Right lobe of liver (tissue), 6 donors: Measurements from ENCODE around the gene NCK2. TPM values are rescaled to one million over a fixed set of nuclear protein-coding genes. Genes with fewer than 3 reads are reported as not detected.

ENCODE experiments used
- ATAC-seq, 4 donors: fragments of 200-7000 bp; cut with Tn5 transposase; one replicate each; pipeline ENCODE4 v1.9.1; 2020; ENCODE audit warnings: mild to moderate bottlenecking in 4 of 4, moderate library complexity in 4 of 4
- DNase-seq, 3 donors: peaks; one replicate each; pipeline ENCODE4 v3.0.0-alpha.2; 2020
- H3K27ac ChIP-seq, 3 donors: fragments of 200-600 bp; one replicate each; pipeline ENCODE4 v1.8.0; 2022
- H3K27me3 ChIP-seq, 2 donors: fragments of 200-600 bp; one replicate each; pipeline ENCODE4 v1.8.0; 2022
- H3K36me3 ChIP-seq, 4 donors: fragments of 200-600 bp; sonication (generic) in 1 of 4; one replicate each; pipeline versions ENCODE4 v1.5.1 to v1.8.0; 2017 to 2022; ENCODE audit warnings: control low read depth in 1 of 4
- H3K4me1 ChIP-seq, 4 donors: fragments of 200-600 bp; sonication (generic) in 1 of 4; one replicate each; pipeline versions ENCODE4 v1.5.1 to v1.8.0; 2017 to 2022; ENCODE audit warnings: control low read depth in 1 of 4
- H3K4me3 ChIP-seq, 3 donors: fragments of 200-600 bp; one replicate each; pipeline ENCODE4 v1.8.0; 2022
- H3K9me3 ChIP-seq, 4 donors: fragments of 200-600 bp; sonication (generic) in 1 of 4; one replicate each; pipeline versions ENCODE4 v1.5.1 to v1.8.0; 2017 to 2022; ENCODE audit warnings: control low read depth in 1 of 4
- CTCF ChIP-seq, 4 donors: fragments of 200-600 bp in 3 of 4; fragments of 450-650 bp in 1 of 4; IDR thresholded peaks; one replicate each; pipeline versions ENCODE4 v1.5.1 to v1.8.0; 2016 to 2022; ENCODE audit warnings: antibody characterized with exemption in 4 of 4, mild to moderate bottlenecking in 2 of 4
- POLR2A ChIP-seq: fragments of 450-650 bp; IDR thresholded peaks from one replicate; pipeline ENCODE4 v1.6.1; 2017; ENCODE audit warnings: antibody characterized with exemption, mild to moderate bottlenecking
- WGBS: methylation state at CpG from one replicate; pipeline ENCODE4 v1.1.6; 2018; ENCODE audit warnings: low coverage, low lambda C conversion rate; ENCODE audit not compliant: insufficient coverage; ENCODE audit errors: missing lambda C conversion rate; 5-methylcytosine and 5-hydroxymethylcytosine counted together
- intact Hi-C, 2 donors: fragments of 100-400 bp; cut with DNase I; formaldehyde crosslinking; loops; one replicate each; pipeline versions ENCODE4 v1.11.2 to v1.14.1; 2022
- total RNA-seq, 6 experiments: library from RNA; depleted of rRNA in 2 of 6; stranded (reverse); fragments of >200 nt in 2 of 6; fragmentation: NEBNext Ultra II Directional in 3 of 6; extraction: Animal tissue kit (Norgen Biotek cat#: 25700) in 3 of 6; gene quantifications; one replicate each; pipeline versions ENCODE4 v1.1.0 to v1.2.4, GENCODE V29; 2016 to 2023
- donor health status: DM: no; HTN: yes; CAD: no.
- donor health status: DM: no; HTN: no; CAD: no.
- donor health status: DM: no; HTN: no; CAD: no.
- donor health status: DM: no; HTN: yes; CAD: no.
- donor health status: DM: no; HTN: yes; CAD: no.

NCK2 gene
- total RNA-seq, 6 experiments from 2014 or later: 4.8 to 11.7 (median 7.1) TPM

GRCh38 chr2:105789745-105790460 is 45.2 kb downstream of the NCK2 start:
- ATAC-seq (peak; percentile 13 to 44 (median 29)), DNase-seq (no peak)
- Histone ChIP-seq H3K9me3 (no peaks in the 10 kb centered on the region), H3K4me3 (no peak overlapping the region), H3K27ac (no peak overlapping the region), H3K4me1 (no peaks in the 10 kb centered on the region), H3K36me3 (no peaks in the 10 kb centered on the region), H3K27me3 (no peaks in the 10 kb centered on the region)
- TF ChIP-seq POLR2A: no peak
- TF ChIP-seq CTCF (IDR thresholded peaks at IDR 0.05): peak in 1 of 4 donors; percentile 8
- WGBS: 43% methylated on average over 10 of the region's 11 CpGs
- intact Hi-C loops: no loop called here

- TF ChIP-seq CTCF (IDR thresholded peaks at IDR 0.05): no peak
- no peak for TF ChIP-seq POLR2A
- no peak for DNase-seq
- no peak overlapping the region for H3K4me3 ChIP-seq
- intact Hi-C loops: no loop called here
- no peak overlapping the region for H3K27ac ChIP-seq
- no peaks in the 10 kb centered on the region for H3K27me3 ChIP-seq
- no peaks in the 10 kb centered on the region for H3K36me3 ChIP-seq
- no peaks in the 10 kb centered on the region for H3K4me1 ChIP-seq
- WGBS: 29% methylated on average over 4 of the region's 10 CpGs
- ATAC-seq: peak in 1 of 4 donors; percentile 26
- no peaks in the 10 kb centered on the region for H3K9me3 ChIP-seq
Observed at GRCh38 chr2:105790461-105791149, 45.9 kb downstream of the NCK2 start.

GRCh38 chr2:105791229-105791628 is 46.5 kb downstream of the NCK2 start:
- no peak overlapping the region for H3K4me3 ChIP-seq
- no peaks in the 10 kb centered on the region for H3K9me3 ChIP-seq
- H3K27me3 ChIP-seq: no peaks in the 10 kb centered on the region
- intact Hi-C loops: no loop called here
- no peaks in the 10 kb centered on the region for H3K4me1 ChIP-seq
- no peaks in the 10 kb centered on the region for H3K36me3 ChIP-seq
- no peak overlapping the region for H3K27ac ChIP-seq
- ATAC-seq (no peak), DNase-seq (no peak)
- TF ChIP-seq CTCF (IDR thresholded peaks at IDR 0.05) (no peak), POLR2A (no peak)
- 87% methylated on average over 10 of the region's 12 CpGs for WGBS

- no peak for ATAC-seq
- peaks cover 0 to 6% (median 0%) of the 10 kb centered on the region in 4 donors for H3K4me1 ChIP-seq
- intact Hi-C loops: no loop called here
Observed at GRCh38 chr2:105792561-105792960, 47.8 kb downstream of the NCK2 start.

More at GRCh38 chr2:105792561-105792960, 47.8 kb downstream of the NCK2 start:
- WGBS: 64% methylated on average over 5 of the region's 7 CpGs
- Histone ChIP-seq H3K27me3 (no peaks in the 10 kb centered on the region), H3K9me3 (no peaks in the 10 kb centered on the region), H3K27ac (no peak overlapping the region), H3K36me3 (no peaks in the 10 kb centered on the region), H3K4me3 (no peak overlapping the region)
- TF ChIP-seq POLR2A (no peak), CTCF (IDR thresholded peaks at IDR 0.05) (no peak)
- no peak for DNase-seq
